DND-41 (cell line): ENCODE measurements around the gene PRKCZ.
"Not testable (repeated sequence)": the region's sequence is repeated elsewhere in the genome, so short reads cannot be mapped to it uniquely, and the experiment has no call there.

Experiments used
- ATAC-seq: fragments of 200-7000 bp; cut with Tn5 transposase; 3 replicates; pipeline ENCODE4 v1.9.1; 2021; ENCODE audit warnings: low read depth; ENCODE audit not compliant: insufficient read depth
- DNase-seq: peaks from one replicate; pipeline ENCODE4 v3.0.0-alpha.2; 2020
- H2AFZ ChIP-seq: 2 replicates; pipeline ENCODE4 v1.6.0; 2012; ENCODE audit warnings: low read depth, low read length
- H3K27ac ChIP-seq: 2 replicates; pipeline ENCODE4 v1.5.1; 2012; ENCODE audit warnings: low read length, inconsistent platforms
- H3K27me3 ChIP-seq: fragments of 200-600 bp; sonication (generic); 2 replicates; pipeline ENCODE4 v1.6.0; 2012; ENCODE audit warnings: low read length, mild to moderate bottlenecking, inconsistent platforms; ENCODE audit not compliant: insufficient read depth, poor library complexity
- H3K36me3 ChIP-seq: 2 replicates; pipeline ENCODE4 v1.5.1; 2012; ENCODE audit warnings: low read length, inconsistent platforms; ENCODE audit not compliant: insufficient read depth
- H3K4me1 ChIP-seq: 2 replicates; pipeline ENCODE4 v1.5.1; 2012; ENCODE audit warnings: mild to moderate bottlenecking, low read length; ENCODE audit not compliant: insufficient read depth
- H3K4me2 ChIP-seq: 2 replicates; pipeline ENCODE4 v1.6.0; 2012; ENCODE audit warnings: mild to moderate bottlenecking, moderate library complexity, low read length, inconsistent platforms; ENCODE audit not compliant: insufficient read depth
- H3K4me3 ChIP-seq, 2 experiments: fragments of 200-600 bp in 1 of 2; shearing (Covaris generic) in 1 of 2; 2 replicates each; pipeline ENCODE4 v1.5.1; 2012 to 2016; ENCODE audit warnings: inconsistent platforms in 2 of 2, low read length in 2 of 2, mild to moderate bottlenecking in 2 of 2, low read depth in 1 of 2, moderate library complexity in 1 of 2
- H3K79me2 ChIP-seq: 2 replicates; pipeline ENCODE4 v1.6.0; 2012; ENCODE audit warnings: low read length, inconsistent platforms; ENCODE audit not compliant: insufficient read depth
- H3K9ac ChIP-seq: 2 replicates; pipeline ENCODE4 v1.6.0; 2012; ENCODE audit warnings: low read depth, mild to moderate bottlenecking, inconsistent platforms, low read length, moderate library complexity
- H3K9me3 ChIP-seq: 2 replicates; pipeline ENCODE4 v1.5.1; 2012; ENCODE audit warnings: low read length, moderate library complexity, mild to moderate bottlenecking, inconsistent platforms; ENCODE audit not compliant: insufficient read depth, severe bottlenecking
- H4K20me1 ChIP-seq: 2 replicates; pipeline ENCODE4 v1.6.0; 2012; ENCODE audit warnings: low read length; ENCODE audit not compliant: insufficient read depth
- CTCF ChIP-seq: IDR thresholded peaks from 2 replicates; pipeline ENCODE4 v1.5.1; 2012; ENCODE audit warnings: borderline replicate concordance, low read length, moderate library complexity, mild to moderate bottlenecking; ENCODE audit not compliant: poor library complexity, severe bottlenecking; ENCODE audit errors: extremely low read depth
- EZH2 ChIP-seq: IDR thresholded peaks from 3 replicates; pipeline ENCODE4 v1.6.1; 2012; ENCODE audit warnings: borderline replicate concordance, low read depth, mild to moderate bottlenecking, moderate library complexity, low read length, inconsistent platforms; ENCODE audit not compliant: severe bottlenecking

PRKCZ gene

GRCh38 chr1:2137257-2138121 is 87.3 kb downstream of the PRKCZ start:
- Histone ChIP-seq H3K9ac (no peak overlapping the region), H3K36me3 (no peaks in the 10 kb centered on the region), H3K9me3 (no peaks in the 10 kb centered on the region), H3K4me3 (no peak overlapping the region), H3K4me2 (no peak overlapping the region), H3K4me1 (peaks cover 8% of the 10 kb centered on the region), H4K20me1 (peaks cover 4% of the 10 kb centered on the region; the same call in 1 of the 2 replicates), H3K27ac (no peak overlapping the region), H3K79me2 (no peaks in the 10 kb centered on the region), H3K27me3 (peaks cover 9% of the 10 kb centered on the region), H2AFZ (no peak overlapping the region)
- no peak for DNase-seq
- no peak for TF ChIP-seq CTCF
- no peak for TF ChIP-seq EZH2
- ATAC-seq: no peak

GRCh38 chr1:2139156-2139555 is 88.9 kb downstream of the PRKCZ start:
- H3K4me1 ChIP-seq, H3K9me3 ChIP-seq, H3K79me2 ChIP-seq, H3K4me3 ChIP-seq, H3K9ac ChIP-seq, H3K4me2 ChIP-seq, H4K20me1 ChIP-seq, DNase-seq, H3K27ac ChIP-seq, ATAC-seq, H2AFZ ChIP-seq, H3K36me3 ChIP-seq, H3K27me3 ChIP-seq: not testable (repeated sequence)

GRCh38 chr1:2141025-2141424 is 90.8 kb downstream of the PRKCZ start:
- ATAC-seq (no peak), DNase-seq (no peak)
- Histone ChIP-seq H3K27ac (no peak overlapping the region), H3K79me2 (no peaks in the 10 kb centered on the region), H3K4me1 (no peaks in the 10 kb centered on the region), H2AFZ (no peak overlapping the region), H3K36me3 (no peaks in the 10 kb centered on the region), H3K4me2 (no peak overlapping the region), H3K9me3 (no peaks in the 10 kb centered on the region), H3K4me3 (no peak overlapping the region), H4K20me1 (peaks cover 3% of the 10 kb centered on the region; the same call in 1 of the 2 replicates), H3K27me3 (peaks cover 9% of the 10 kb centered on the region), H3K9ac (no peak overlapping the region)
- TF ChIP-seq EZH2 (no peak), CTCF (no peak)

GRCh38 chr1:2143814-2144500 is 93.7 kb downstream of the PRKCZ start:
- Histone ChIP-seq H3K9ac (no peak overlapping the region), H3K79me2 (no peaks in the 10 kb centered on the region), H3K27ac (no peak overlapping the region), H4K20me1 (0 out of 2 replicates have a peak, but pooled peaks cover 2% of the 10 kb centered on the region), H3K4me1 (no peaks in the 10 kb centered on the region), H2AFZ (no peak overlapping the region), H3K36me3 (no peaks in the 10 kb centered on the region), H3K9me3 (no peaks in the 10 kb centered on the region), H3K27me3 (peaks cover 4% of the 10 kb centered on the region), H3K4me3 (no peak overlapping the region), H3K4me2 (no peak overlapping the region)
- ATAC-seq: no peak
- DNase-seq: no peak
- TF ChIP-seq CTCF: no peak
- no peak for TF ChIP-seq EZH2
